SK-N-SH (cell line): Measurements from ENCODE around the gene OLFM1. TPM values are rescaled to one million over a fixed set of nuclear protein-coding genes. Genes with fewer than 3 reads are reported as not detected.
A peak's percentile ranks its signal among the peaks of the same experiment; 100 is the strongest.

Experiments
- CTCF ChIA-PET: fragments of 300-600, 350-600 bp; formaldehyde crosslinking; extraction: SDS; loops from one replicate; lab custom pipeline; 2021; lab: Yijun Ruan, JAX
- POLR2A ChIA-PET: fragments of 350-600 bp; sonication (Branson Sonifier 250); formaldehyde crosslinking; extraction: SDS; loops from one replicate; lab custom pipeline; 2020; ENCODE audit warnings: antibody characterized with exemption, inconsistent platforms; lab: Yijun Ruan, JAX
- DNase-seq: peaks from one replicate; pipeline ENCODE4 v3.0.0; 2012
- H2AFZ ChIP-seq: fragments of 200-600 bp; sonication (generic); 2 replicates; pipeline ENCODE4 v1.8.1; 2016; ENCODE audit warnings: antibody characterized with exemption, mild to moderate bottlenecking, low read depth
- H3F3A ChIP-seq: fragments of 200-600 bp; sonication (generic); replicated peaks from 2 replicates; pipeline ENCODE3; 2016; ENCODE audit warnings: antibody characterized with exemption, mild to moderate bottlenecking; ENCODE audit not compliant: insufficient read depth
- H3K27ac ChIP-seq, 2 experiments: fragments of 200-500 bp in 1 of 2; fragments of 200-600 bp in 1 of 2; sonication (Bioruptor generic) in 1 of 2; sonication (generic), shearing (Covaris generic) in 1 of 2; 2 replicates each; pipeline versions ENCODE4 v1.5.1 to v1.6.1; 2014 to 2016; ENCODE audit warnings: low read depth in 2 of 2, inconsistent platforms in 1 of 2, low read length in 1 of 2, mild to moderate bottlenecking in 1 of 2, mixed read lengths in 1 of 2
- H3K27me3 ChIP-seq: fragments of 200-600 bp; sonication (generic), shearing (Covaris generic); 2 replicates; pipeline ENCODE4 v1.6.1; 2016; ENCODE audit warnings: mixed run types; ENCODE audit not compliant: insufficient read depth
- H3K36me3 ChIP-seq, 2 experiments: fragments of 200-500 bp in 1 of 2; fragments of 200-600 bp in 1 of 2; sonication (Bioruptor generic) in 1 of 2; sonication (generic) in 1 of 2; replicated peaks in 1 of 2; 2 replicates each; pipeline versions ENCODE3 to v1.5.1; 2014 to 2016; ENCODE audit warnings: low read length in 1 of 2, mild to moderate bottlenecking in 1 of 2; ENCODE audit not compliant: insufficient read depth in 2 of 2, control insufficient read depth in 1 of 2
- H3K4me1 ChIP-seq, 2 experiments: fragments of 200-500 bp in 1 of 2; fragments of 200-600 bp in 1 of 2; sonication (Bioruptor generic) in 1 of 2; sonication (generic), shearing (Covaris generic) in 1 of 2; 2 replicates each; pipeline versions ENCODE4 v1.5.1 to v1.6.1; 2014 to 2016; ENCODE audit warnings: low read depth in 1 of 2, low read length in 1 of 2, mixed run types in 1 of 2; ENCODE audit not compliant: insufficient read depth in 2 of 2, control insufficient read depth in 1 of 2
- H3K4me2 ChIP-seq: fragments of 200-600 bp; sonication (generic), shearing (Covaris generic); 2 replicates; pipeline ENCODE4 v1.6.1; 2017; ENCODE audit warnings: mixed run types
- H3K4me3 ChIP-seq, 2 experiments: fragments of 200-500 bp in 1 of 2; fragments of 200-600 bp in 1 of 2; sonication (Bioruptor generic) in 1 of 2; sonication (generic), shearing (Covaris generic) in 1 of 2; 2 replicates each; pipeline versions ENCODE4 v1.5.1 to v1.8.1; 2014 to 2016; ENCODE audit warnings: low read depth in 2 of 2, inconsistent platforms in 1 of 2, low read length in 1 of 2, mild to moderate bottlenecking in 1 of 2, mixed read lengths in 1 of 2, moderate library complexity in 1 of 2
- H3K79me2 ChIP-seq: fragments of 200-600 bp; sonication (generic); 2 replicates; pipeline ENCODE4 v1.8.1; 2017; ENCODE audit warnings: mild to moderate bottlenecking; ENCODE audit not compliant: insufficient read depth
- H3K9ac ChIP-seq: fragments of 200-600 bp; sonication (generic); 2 replicates; pipeline ENCODE4 v1.6.1; 2017; ENCODE audit warnings: mixed run types
- H3K9me2 ChIP-seq: fragments of 200-600 bp; sonication (generic); 2 replicates; pipeline ENCODE4 v1.6.1; 2017; ENCODE audit warnings: mixed run types
- H3K9me3 ChIP-seq: fragments of 200-600 bp; sonication (generic); 2 replicates; pipeline ENCODE4 v1.6.1; 2017; ENCODE audit warnings: mixed run types, mild to moderate bottlenecking, moderate library complexity
- H4K20me1 ChIP-seq: fragments of 200-600 bp; sonication (generic); 2 replicates; pipeline ENCODE4 v1.6.1; 2017; ENCODE audit warnings: mild to moderate bottlenecking, mixed run types; ENCODE audit not compliant: insufficient read depth
- ELF1 ChIP-seq: IDR thresholded peaks from 2 replicates; pipeline ENCODE4 v1.4.0; 2012
- FOXJ3 ChIP-seq: sonication (generic); formaldehyde crosslinking; IDR thresholded peaks from 2 replicates; pipeline ENCODE4 v1.5.1; 2020; ENCODE audit warnings: mild to moderate bottlenecking, missing genetic modification reagents
- FOXM1 ChIP-seq: IDR thresholded peaks from 2 replicates; pipeline ENCODE4 v1.4.0; 2012; ENCODE audit warnings: low read depth, mild to moderate bottlenecking
- GABPA ChIP-seq: IDR thresholded peaks from 2 replicates; pipeline ENCODE4 v1.4.0; 2012; ENCODE audit warnings: low read depth, mild to moderate bottlenecking
- GATA2 ChIP-seq: sonication (generic); formaldehyde crosslinking; IDR thresholded peaks from 2 replicates; pipeline ENCODE4 v1.5.0; 2020; ENCODE audit warnings: mild to moderate bottlenecking, missing genetic modification reagents
- JUND ChIP-seq: IDR thresholded peaks from 2 replicates; pipeline ENCODE4 v1.4.0; 2012
- MEF2A ChIP-seq: IDR thresholded peaks from 2 replicates; pipeline ENCODE4 v1.4.0; 2012; ENCODE audit warnings: low read depth, borderline replicate concordance
- NFIC ChIP-seq: IDR thresholded peaks from 2 replicates; pipeline ENCODE4 v1.4.0; 2012; ENCODE audit warnings: borderline replicate concordance
- NRF1 ChIP-seq: IDR thresholded peaks from 2 replicates; pipeline ENCODE4 v1.6.1; 2012; ENCODE audit warnings: low read depth, mild to moderate bottlenecking, low read length
- REST ChIP-seq: IDR thresholded peaks from 2 replicates; pipeline ENCODE4 v1.6.1; 2012; ENCODE audit warnings: mild to moderate bottlenecking, low read depth, low read length, moderate library complexity
- RXRA ChIP-seq: IDR thresholded peaks from 2 replicates; pipeline ENCODE4 v1.4.0; 2012; ENCODE audit warnings: low read depth, mild to moderate bottlenecking, borderline replicate concordance
- SIN3A ChIP-seq: IDR thresholded peaks from 2 replicates; pipeline ENCODE4 v1.6.1; 2012; ENCODE audit warnings: low read depth, mild to moderate bottlenecking, low read length, moderate library complexity, borderline replicate concordance
- TEAD4 ChIP-seq: IDR thresholded peaks from 2 replicates; pipeline ENCODE4 v1.4.0; 2012; ENCODE audit warnings: mild to moderate bottlenecking, borderline replicate concordance; ENCODE audit not compliant: insufficient read depth
- WGBS: methylation state at CpG from one replicate; pipeline ENCODE4 v1.1.6; 2017; ENCODE audit warnings: low lambda C conversion rate; 5-methylcytosine and 5-hydroxymethylcytosine counted together
- polyA plus RNA-seq, 3 experiments: library from polyadenylated mRNA; depleted of rRNA; stranded (reverse); fragments of >200 nt; gene quantifications; 2 replicates each; pipeline ENCODE4 v1.2.3, GENCODE V29; 2012
- TF ChIP-seq, protein P1 (sequence below): IDR thresholded peaks from 2 replicates; pipeline ENCODE4 v1.4.0; 2012; ENCODE audit warnings: low read depth, borderline replicate concordance

OLFM1 gene
- polyA plus RNA-seq, 1 of the 3 experiments (the other 2 are of a cell fraction): 15.9 TPM

- Histone ChIP-seq H3K9me3 (no peaks in the 10 kb centered on the region), H3K9me2 (no peaks in the 10 kb centered on the region), H3K4me2 (no peak overlapping the region), H2AFZ (no peak overlapping the region), H3K9ac (no peak overlapping the region), H3K27ac (no peak overlapping the region), H4K20me1 (no peaks in the 10 kb centered on the region), H3K36me3 (no peaks in the 10 kb centered on the region), H3K4me3 (no peak overlapping the region), H3K79me2 (no peaks in the 10 kb centered on the region), H3K4me1 (peaks cover 0 to 7% of the 10 kb centered on the region in 2 experiments; a peak in 1 of 4 replicates), H3K27me3 (no peaks in the 10 kb centered on the region), H3F3A (no peaks in the 10 kb centered on the region)
- no peak for DNase-seq
- TF ChIP-seq JUND (no peak), ELF1 (no peak), GATA2 (CRISPR knock-in tag) (no peak), REST (no peak), MEF2A (no peak)
- ChIA-PET POLR2A (no interaction called here), CTCF (interaction anchor here (1.1 to 1.4 kb wide), 4 partner anchors 22 to 103 kb away, joined by 3 to 4 read pairs (median 3); no protein-coding TSS in a partner anchor)
- 63% methylated on average over 11 of the region's 12 CpGs for WGBS
These were observed 34.8 kb downstream of the OLFM1 start for GRCh38 chr9:135122316-135122715.

- no peaks in the 10 kb centered on the region for H4K20me1 ChIP-seq
- no peaks in the 10 kb centered on the region for H3K27me3 ChIP-seq
- H3K4me3 ChIP-seq: no peak overlapping the region
- no peak overlapping the region; a peak in 1 of 4 replicates for H3K27ac ChIP-seq
- no peak overlapping the region for H3K4me2 ChIP-seq
- ChIA-PET CTCF (interaction anchor here (1.3 kb wide), 1 partner anchor 290 kb away, joined by 5 read pairs; no protein-coding TSS in a partner anchor), POLR2A (no interaction called here)
- H3K9me2 ChIP-seq: no peaks in the 10 kb centered on the region
- H3K36me3 ChIP-seq: no peaks in the 10 kb centered on the region
- no peaks in the 10 kb centered on the region for H3F3A ChIP-seq
- TF ChIP-seq ELF1 (no peak), NFIC (no peak), FOXM1 (no peak)
- no peaks in the 10 kb centered on the region for H3K79me2 ChIP-seq
- no peaks in the 10 kb centered on the region for H3K9me3 ChIP-seq
- peaks cover 0 to 16% of the 10 kb centered on the region in 2 experiments; a peak in 1 of 4 replicates for H3K4me1 ChIP-seq
- no peak overlapping the region for H2AFZ ChIP-seq
- no peak for DNase-seq
- H3K9ac ChIP-seq: no peak overlapping the region
- WGBS: 44% methylated on average over 6 of the region's 6 CpGs
These were observed 35.8 kb downstream of the OLFM1 start for GRCh38 chr9:135123126-135123772.

- Histone ChIP-seq H2AFZ (no peak overlapping the region), H3K4me3 (no peak overlapping the region), H3F3A (no peaks in the 10 kb centered on the region), H4K20me1 (no peaks in the 10 kb centered on the region), H3K27me3 (no peaks in the 10 kb centered on the region), H3K4me2 (no peak overlapping the region), H3K4me1 (peaks cover 0 to 21% of the 10 kb centered on the region in 2 experiments; a peak in 2 of 4 replicates), H3K9me3 (no peaks in the 10 kb centered on the region), H3K27ac (no peak overlapping the region; a peak in 1 of 4 replicates), H3K79me2 (no peaks in the 10 kb centered on the region), H3K36me3 (no peaks in the 10 kb centered on the region), H3K9me2 (no peaks in the 10 kb centered on the region), H3K9ac (no peak overlapping the region)
- 38% methylated on average over 6 of the region's 7 CpGs for WGBS
- DNase-seq: peak; percentile 66
- ChIA-PET CTCF (interaction anchor here (1.3 kb wide), 1 partner anchor 289 kb away, joined by 5 read pairs; no protein-coding TSS in a partner anchor), POLR2A (no interaction called here)
- TF ChIP-seq, protein P1, sequence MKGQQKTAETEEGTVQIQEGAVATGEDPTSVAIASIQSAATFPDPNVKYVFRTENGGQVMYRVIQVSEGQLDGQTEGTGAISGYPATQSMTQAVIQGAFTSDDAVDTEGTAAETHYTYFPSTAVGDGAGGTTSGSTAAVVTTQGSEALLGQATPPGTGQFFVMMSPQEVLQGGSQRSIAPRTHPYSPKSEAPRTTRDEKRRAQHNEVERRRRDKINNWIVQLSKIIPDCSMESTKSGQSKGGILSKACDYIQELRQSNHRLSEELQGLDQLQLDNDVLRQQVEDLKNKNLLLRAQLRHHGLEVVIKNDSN: no peak
- no peak for TF ChIP-seq SIN3A
- no peak for TF ChIP-seq RXRA
- TF ChIP-seq NRF1: no peak
- no peak for TF ChIP-seq TEAD4
- TF ChIP-seq GABPA: no peak
- TF ChIP-seq REST: no peak
- no peak for TF ChIP-seq FOXJ3
These were observed 36.3 kb downstream of the OLFM1 start for GRCh38 chr9:135123773-135124134.
